GM10266 (cell line): ENCODE data around the gene CROT.
A peak's percentile ranks its signal among the peaks of the same experiment; 100 is the strongest.

Experiments used
- DNase-seq: peaks from one replicate; pipeline ENCODE4 v3.0.0; 2012; ENCODE audit errors: extremely low spot score
- CTCF ChIP-seq: IDR thresholded peaks from 2 replicates; pipeline ENCODE4 v1.5.1; 2012; ENCODE audit warnings: mild to moderate bottlenecking, low read depth; ENCODE audit not compliant: control insufficient read depth, insufficient read depth; ENCODE audit errors: missing control alignments

The CROT gene

DNA sequence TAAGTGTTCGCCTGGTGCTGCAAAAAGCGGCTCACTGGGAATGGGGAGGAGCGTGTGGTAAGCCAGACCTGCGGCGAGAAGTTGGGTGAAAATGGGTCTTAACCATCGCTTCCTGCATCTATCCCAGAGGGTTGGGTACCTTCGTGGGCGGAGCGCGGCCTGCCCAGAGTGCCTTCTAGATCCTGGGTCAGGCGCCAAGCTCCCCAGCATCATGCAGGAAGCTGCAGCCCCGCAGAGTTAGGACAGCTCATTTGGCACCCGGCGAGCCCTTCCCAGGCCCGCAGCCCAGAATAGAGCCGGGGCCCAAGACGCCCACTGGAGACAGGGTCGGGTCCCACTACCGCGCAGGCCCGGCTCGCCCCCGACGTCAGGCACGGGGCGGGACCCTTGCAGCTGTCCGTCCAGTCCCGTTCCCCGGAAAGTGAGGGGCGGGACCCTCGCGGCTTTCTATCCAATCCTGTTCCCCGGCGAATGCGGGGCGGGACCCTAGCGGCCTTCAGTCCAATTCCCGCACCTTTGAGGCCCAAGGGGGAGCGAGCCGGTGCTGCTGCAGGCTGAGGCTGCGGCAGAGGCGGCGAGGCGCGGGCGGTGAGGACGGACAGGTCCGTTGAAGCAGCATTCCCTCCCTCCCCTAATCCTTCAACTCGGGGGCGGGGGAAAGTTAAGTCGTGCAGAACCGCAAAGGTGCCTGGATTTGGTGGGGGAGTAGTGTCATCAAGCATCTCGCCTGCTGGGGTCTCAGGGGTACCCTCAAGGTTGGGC, at the start of gene CROT:
TSS of gene CROT (plus strand) at position 499 of the 762 bp plus-strand sequence. CDS start 3,405 bp downstream, outside the sequence.
- DNase-seq, result peak; percentile 86
- TF ChIP-seq CTCF, result no peak

DNA sequence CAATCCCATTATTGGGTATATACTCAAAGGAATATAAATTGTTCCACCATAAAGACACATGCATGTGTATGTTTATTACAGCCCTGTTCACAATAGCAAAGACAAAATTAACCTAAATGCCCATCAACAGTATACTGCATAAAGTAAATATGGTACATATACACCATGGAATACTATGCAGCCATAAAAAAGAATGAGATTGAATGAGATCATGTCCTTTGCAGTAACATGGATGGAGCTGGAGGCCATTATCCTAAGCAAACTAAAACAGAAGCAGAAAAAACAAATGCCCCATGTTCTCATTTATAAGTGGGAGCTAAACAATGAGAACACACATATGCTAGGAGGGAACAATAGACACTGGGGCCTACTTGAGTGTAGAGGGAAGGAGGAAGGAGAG, 44.7 kb upstream of the CROT start:
- no peak for TF ChIP-seq CTCF
- no peak for DNase-seq

DNA sequence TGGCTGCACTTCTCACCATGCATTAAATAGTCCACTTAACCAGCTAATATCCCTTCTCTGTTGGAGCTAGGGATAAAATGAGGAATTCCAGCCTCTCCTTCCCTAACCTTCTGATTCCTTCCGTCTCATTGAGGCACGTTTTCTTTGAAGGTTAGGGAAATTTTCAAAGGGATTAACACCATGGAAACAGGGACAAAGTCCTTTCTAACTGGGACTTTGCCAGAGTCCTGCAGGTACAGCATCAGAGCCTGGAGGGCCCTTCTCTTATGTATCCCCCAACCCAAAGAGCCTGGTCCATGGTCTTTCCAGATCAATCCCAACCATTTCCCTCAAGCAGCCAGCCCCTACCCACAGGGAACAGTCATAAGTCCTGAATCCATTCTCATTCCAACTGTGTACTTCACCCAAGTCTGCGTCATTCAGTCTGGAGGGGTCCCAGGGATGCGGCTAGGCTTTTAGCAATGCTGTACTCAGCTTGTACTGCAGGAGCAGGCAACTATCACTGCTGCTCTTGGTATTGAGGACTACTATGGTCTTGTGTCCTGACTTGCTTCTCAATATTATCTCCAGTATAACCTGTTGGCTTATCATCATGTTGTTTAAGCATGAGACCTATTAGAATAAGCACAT, 34.6 kb upstream of the CROT start:
- no peak for TF ChIP-seq CTCF
- DNase-seq, result no peak

- peak; percentile 53 for DNase-seq
- TF ChIP-seq CTCF, result peak; percentile 96
These were observed 33.1 kb upstream of the CROT start for GRCh38 chr7:87312215-87312865.

DNA sequence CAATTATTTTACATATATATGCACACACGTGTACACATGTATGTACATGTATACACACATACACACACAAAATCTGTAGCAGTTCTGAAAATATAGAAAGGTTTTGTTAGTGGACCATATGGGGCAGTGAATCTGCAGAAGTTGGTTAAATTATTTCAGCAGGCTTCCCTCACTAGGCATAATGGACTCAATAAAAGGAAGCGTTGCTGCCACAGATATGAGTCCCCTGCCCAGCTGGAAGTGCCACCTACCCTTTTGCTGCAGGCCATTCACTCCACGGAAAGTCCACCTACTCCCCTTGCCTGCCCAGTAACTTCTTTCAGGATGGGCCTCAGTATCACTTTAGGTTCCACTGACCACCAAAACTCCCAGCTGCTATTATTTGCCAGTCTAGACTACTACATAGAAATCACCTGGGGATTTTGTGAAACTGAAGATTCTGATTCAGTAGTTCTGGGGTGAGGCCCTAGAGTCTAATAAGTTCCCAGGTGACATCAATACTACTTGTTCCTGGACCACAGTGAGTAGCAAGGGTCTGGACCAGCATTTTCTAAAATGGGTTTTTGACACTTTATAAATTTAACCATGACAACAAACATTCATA, 29.3 kb upstream of the CROT start:
- no peak for TF ChIP-seq CTCF
- DNase-seq, result peak; percentile 30

GRCh38 chr7:87316846-87317552, 28.5 kb upstream of the CROT start:
- TF ChIP-seq CTCF, result no peak
- DNase-seq, result no peak
